ENCODE results near the gene SIGLEC6.

SIGLEC6 gene

DNA sequence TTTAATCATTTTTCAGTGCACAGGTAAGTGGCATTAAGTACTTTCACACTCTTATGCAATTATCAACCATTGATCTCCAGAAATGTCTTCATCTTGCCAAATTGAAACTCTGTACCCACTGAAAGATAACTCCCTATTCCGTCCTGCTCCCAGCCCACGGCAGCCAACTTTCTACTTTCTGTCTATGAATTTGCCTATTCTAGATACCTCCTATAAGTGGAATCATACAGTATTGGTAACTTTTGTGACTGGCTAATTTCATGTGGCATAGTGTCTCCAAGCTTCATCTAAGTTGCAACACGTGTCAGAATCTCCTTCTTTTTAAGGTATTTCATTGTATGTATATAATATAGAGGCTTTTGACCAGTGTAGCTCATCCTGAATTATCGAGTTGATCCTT is 58.9 kb downstream of the SIGLEC6 start:
- no peak for DNase-seq

DNA sequence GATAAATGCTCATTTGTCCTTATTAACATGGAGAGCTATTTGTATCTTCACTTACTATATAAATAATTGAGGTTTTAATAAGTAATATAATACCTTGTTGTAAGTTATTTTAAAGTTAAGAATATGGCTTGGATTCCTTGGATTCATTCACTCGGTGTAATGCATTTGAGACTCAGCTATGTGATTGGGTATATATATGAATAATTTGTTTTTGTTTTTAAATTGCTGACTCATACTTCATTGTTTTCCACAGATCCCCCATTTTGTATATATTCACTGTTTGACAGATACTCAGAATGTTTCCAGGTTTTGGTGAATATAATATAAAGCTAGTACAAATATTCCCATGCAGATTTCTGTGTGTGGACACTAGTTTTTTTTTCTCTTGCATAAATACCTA is 59.9 kb downstream of the SIGLEC6 start:
- DNase-seq = no peak

GRCh38 chr19:51470966-51471365 is 60.5 kb downstream of the SIGLEC6 start:
- DNase-seq = no peak

GRCh38 chr19:51469629-51470028 is 61.8 kb downstream of the SIGLEC6 start:
- no peak for DNase-seq

- DNase-seq = no peak
These were observed 62.3 kb downstream of the SIGLEC6 start for GRCh38 chr19:51469162-51469561.

GRCh38 chr19:51468545-51468920 is 62.9 kb downstream of the SIGLEC6 start:
- DNase-seq = no peak

DNA sequence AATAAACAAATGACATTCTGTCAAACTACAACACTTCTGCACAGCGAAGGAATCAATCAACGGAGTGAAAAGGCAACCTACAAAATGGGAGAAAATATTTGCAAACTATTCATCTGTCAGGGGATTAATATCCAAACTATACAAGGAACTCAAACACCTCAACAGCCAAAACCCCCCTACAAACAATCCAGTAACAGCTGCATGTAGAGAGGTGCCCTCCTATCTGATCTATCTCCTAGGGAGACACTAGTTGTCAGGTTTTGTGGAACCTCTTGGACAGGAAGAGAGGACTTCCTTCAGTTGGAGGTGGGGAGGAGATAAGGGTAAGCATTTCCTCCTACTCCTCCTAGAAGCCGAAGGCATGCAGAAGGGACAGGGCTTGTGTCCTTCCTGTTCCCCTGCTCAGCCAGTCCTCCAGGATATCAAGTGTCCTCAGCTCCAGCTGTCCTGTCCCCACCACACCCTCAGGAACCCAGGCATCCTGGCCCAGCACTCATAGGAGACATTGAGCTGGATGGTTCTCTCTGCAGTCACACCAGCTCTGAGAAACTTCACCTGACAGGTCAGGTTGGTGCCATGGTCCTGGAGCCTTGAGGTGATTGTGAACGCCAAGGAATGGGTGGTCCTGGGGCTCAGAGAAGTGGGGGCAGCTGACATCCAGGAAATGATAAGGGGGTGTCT is 63.5 kb downstream of the SIGLEC6 start:
- no peak for DNase-seq
